Measurements from ENCODE around the gene ITPR2. TPM values are rescaled to one million over a fixed set of nuclear protein-coding genes. Genes with fewer than 3 reads are reported as not detected.

Gene ITPR2
- total and polyA plus RNA-seq, 2 of the 13 experiments (the other 11 are each of a cell fraction or from before 2014, with no cell fraction given): 31.9 to 81.9 TPM

DNA sequence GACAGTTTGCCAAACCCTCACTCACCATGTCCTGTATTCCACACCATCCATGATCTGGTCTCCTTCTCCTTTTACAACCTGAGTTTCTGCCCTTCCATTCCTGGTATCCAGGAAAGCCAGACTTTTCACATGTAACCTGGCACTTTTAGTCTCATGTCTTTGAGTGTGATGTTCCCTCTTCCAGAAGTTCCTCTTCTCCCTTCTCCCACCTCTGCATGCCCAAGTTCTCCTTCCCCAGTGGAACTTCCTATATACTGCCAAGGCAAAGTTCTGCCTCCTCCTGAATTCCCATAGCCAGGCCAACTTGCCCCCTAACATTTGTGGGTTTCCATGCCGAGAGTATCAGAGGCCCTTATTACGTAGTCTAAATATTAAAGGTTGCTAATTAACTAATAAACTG is 3.2 kb upstream of the ITPR2 start:
- WGBS (ENCODE audit: low lambda C conversion rate): 84% methylated on average over 2 of the region's 2 CpGs
- DNase-seq (ENCODE audit: low spot score) (no peak), FAIRE-seq (no peak), ATAC-seq (no peak)
- Histone ChIP-seq H3K4me1 (ENCODE audit: insufficient read depth, low read length) (peaks cover 28% of the 10 kb centered on the region), H2AFZ (ENCODE audit: low read length) (no peak overlapping the region), H4K20me1 (ENCODE audit: insufficient read depth, low read length) (peaks cover 9% of the 10 kb centered on the region), H3K4me2 (ENCODE audit: low read depth, low read length) (no peak overlapping the region), H3K27me3 (ENCODE audit: control insufficient read depth in 1 of 2, insufficient read depth in 2 of 2, low read length in 2 of 2) (no peaks in the 10 kb centered on the region; a peak in 1 of 5 replicates), H3K36me3 (replicated peaks in 1 of 2; ENCODE audit: control insufficient read depth in 1 of 2, insufficient read depth in 2 of 2, low read length in 2 of 2) (no peaks in the 10 kb centered on the region), H3K27ac (ENCODE audit: extremely low read length, insufficient read depth, low read length) (no peak overlapping the region), H3K9ac (ENCODE audit: insufficient read depth, low read depth, low read length) (no peak overlapping the region), H3K79me2 (ENCODE audit: insufficient read depth, low read length) (peaks cover 21% of the 10 kb centered on the region), H3K4me3 (replicated peaks in 1 of 3; ENCODE audit: insufficient read depth in 1 of 3, low read depth in 2 of 3, low read length in 3 of 3) (no peak overlapping the region), H3K9me3 (ENCODE audit: low read length) (no peaks in the 10 kb centered on the region)
- TF ChIP-seq ZNF3 (CRISPR knock-in tag; IDR thresholded peaks at IDR 0.05) (no peak), ZNF138 (CRISPR knock-in tag; IDR thresholded peaks at IDR 0.05; ENCODE audit: low read depth) (no peak), NFE2L1 (CRISPR knock-in tag; IDR thresholded peaks at IDR 0.05; ENCODE audit: borderline replicate concordance) (no peak), ZFP90 (CRISPR knock-in tag; IDR thresholded peaks at IDR 0.05; ENCODE audit: borderline replicate concordance) (no peak), FOXA3 (CRISPR knock-in tag; IDR thresholded peaks at IDR 0.05) (no peak), ZBTB20 (CRISPR knock-in tag; IDR thresholded peaks at IDR 0.05; ENCODE audit: borderline replicate concordance, low read depth) (no peak), RFX1 (IDR thresholded peaks at IDR 0.05) (no peak), ZFAT (CRISPR knock-in tag; conservative IDR thresholded peaks at IDR 0.05) (no peak), PAWR (CRISPR knock-in tag; IDR thresholded peaks at IDR 0.05; ENCODE audit: borderline replicate concordance) (no peak), TEF (CRISPR knock-in tag; IDR thresholded peaks at IDR 0.05) (no peak), ZNF589 (CRISPR knock-in tag; conservative IDR thresholded peaks at IDR 0.05) (no peak), MBD4 (IDR thresholded peaks at IDR 0.05; ENCODE audit: borderline replicate concordance, low read length) (no peak), ZNF704 (CRISPR knock-in tag; IDR thresholded peaks at IDR 0.05; ENCODE audit: borderline replicate concordance) (no peak)
- in situ Hi-C loops (cut with HindIII; ENCODE audit: extremely low pct_ligation_motif_present, low pct_unique_long_range_greater_than_20kb) (no loop called here), intact Hi-C loops (cut with micrococcal nuclease; ENCODE audit: unreplicated experiment) (loop anchor here (10.0 kb wide), 1 partner anchor 101 kb away; no protein-coding TSS in a partner anchor)
- ChIA-PET POLR2A (no interaction called here), CTCF (ENCODE audit: low intra/inter-chr PET ratio, low total read pairs) (no interaction called here)
- no TSS peak for BruUV-seq (replicated peaks)
